GM23338 (cell line): ENCODE results near the gene GPRC5C. TPM values are rescaled to one million over a fixed set of nuclear protein-coding genes. Genes with fewer than 3 reads are reported as not detected.

Source experiments
- ATAC-seq: fragments of 200-7000 bp; cut with Tn5 transposase; 3 replicates; pipeline ENCODE4 v1.9.1; 2020
- DNase-seq: peaks from one replicate; pipeline ENCODE4 v3.0.0-alpha.2; 2015; ENCODE audit warnings: low spot score
- H2AFZ ChIP-seq: fragments of 200-600 bp; sonication (generic); 2 replicates; pipeline ENCODE4 v1.8.0; 2016; ENCODE audit warnings: antibody characterized with exemption, mild to moderate bottlenecking, moderate library complexity
- H3F3A ChIP-seq: fragments of 200-600 bp; sonication (generic); replicated peaks from 2 replicates; pipeline ENCODE4 v1.8.0; 2017; ENCODE audit warnings: antibody characterized with exemption, mixed run types, low read depth
- H3K27ac ChIP-seq: fragments of 200-600 bp; sonication (generic); 2 replicates; pipeline ENCODE4 v1.6.1; 2016; ENCODE audit warnings: low read depth
- H3K27me3 ChIP-seq: fragments of 200-600 bp; sonication (generic); 2 replicates; pipeline ENCODE4 v1.8.0; 2016; ENCODE audit warnings: mild to moderate bottlenecking, mixed run types, moderate library complexity; ENCODE audit not compliant: insufficient read depth
- H3K36me3 ChIP-seq: fragments of 200-600 bp; sonication (generic); 2 replicates; pipeline ENCODE4 v1.8.0; 2016; ENCODE audit warnings: mild to moderate bottlenecking; ENCODE audit not compliant: insufficient read depth
- H3K4me1 ChIP-seq: fragments of 200-600 bp; sonication (generic); 2 replicates; pipeline ENCODE4 v1.8.0; 2016; ENCODE audit warnings: mild to moderate bottlenecking, moderate library complexity; ENCODE audit not compliant: insufficient read depth
- H3K4me2 ChIP-seq: fragments of 200-600 bp; sonication (generic); 2 replicates; pipeline ENCODE4 v1.7.1; 2017; ENCODE audit warnings: mixed run types
- H3K4me3 ChIP-seq: fragments of 200-600 bp; sonication (generic); 2 replicates; pipeline ENCODE4 v1.6.1; 2016; ENCODE audit warnings: mixed run types
- H3K79me2 ChIP-seq: fragments of 200-600 bp; sonication (generic); replicated peaks from 2 replicates; pipeline ENCODE4 v1.8.0; 2017; ENCODE audit warnings: mild to moderate bottlenecking; ENCODE audit not compliant: insufficient read depth
- H3K9me2 ChIP-seq: fragments of 200-600 bp; sonication (generic); 2 replicates; pipeline ENCODE4 v1.8.0; 2017; ENCODE audit not compliant: insufficient read depth
- H4K20me1 ChIP-seq: fragments of 200-600 bp; sonication (generic); replicated peaks from 2 replicates; pipeline ENCODE4 v1.8.0; 2017; ENCODE audit warnings: mild to moderate bottlenecking; ENCODE audit not compliant: insufficient read depth
- H3K27ac Mint-ChIP-seq: 2 replicates; pipeline ENCODE4 v1.8.0; 2020; ENCODE audit warnings: inconsistent platforms, mild to moderate bottlenecking, moderate library complexity, mixed read lengths
- H3K27me3 Mint-ChIP-seq: 3 replicates; pipeline ENCODE4 v1.8.0; 2022; ENCODE audit warnings: low read depth, mild to moderate bottlenecking, moderate library complexity, mixed read lengths, inconsistent platforms; ENCODE audit not compliant: insufficient read depth, poor library complexity
- H3K36me3 Mint-ChIP-seq: 3 replicates; pipeline ENCODE4 v1.8.0; 2021; ENCODE audit warnings: low read depth, mild to moderate bottlenecking, inconsistent platforms, moderate library complexity, mixed read lengths
- H3K4me1 Mint-ChIP-seq: 3 replicates; pipeline ENCODE4 v1.8.0; 2020; ENCODE audit warnings: mild to moderate bottlenecking, inconsistent platforms, mixed read lengths
- H3K4me3 Mint-ChIP-seq: 3 replicates; pipeline ENCODE4 v1.8.0; 2021; ENCODE audit warnings: moderate library complexity, mild to moderate bottlenecking, inconsistent platforms, mixed read lengths
- H3K9me3 Mint-ChIP-seq: 3 replicates; pipeline ENCODE4 v1.8.0; 2020; ENCODE audit warnings: moderate library complexity, mild to moderate bottlenecking, inconsistent platforms, mixed read lengths
- CREB1 ChIP-seq: fragments of 250-450 bp; sonication (Bioruptor Pico); IDR thresholded peaks from 2 replicates; pipeline ENCODE4 v1.5.0; 2020; ENCODE audit warnings: low read depth, mild to moderate bottlenecking, moderate library complexity
- EZH2 ChIP-seq: fragments of 200-600 bp; sonication (generic); IDR thresholded peaks from one replicate; pipeline ENCODE4 v1.8.0; 2017; ENCODE audit warnings: antibody characterized with exemption, mild to moderate bottlenecking, low read depth; ENCODE audit not compliant: unreplicated experiment
- EZH2phosphoT487 ChIP-seq: fragments of 200-600 bp; sonication (generic); IDR thresholded peaks from one replicate; pipeline ENCODE4 v1.8.1; 2018; ENCODE audit warnings: antibody characterized with exemption; ENCODE audit not compliant: unreplicated experiment
- JUNB ChIP-seq: IDR thresholded peaks from one replicate; pipeline ENCODE4 v1.6.1; 2016; ENCODE audit warnings: antibody characterized with exemption; ENCODE audit not compliant: unreplicated experiment
- NANOG ChIP-seq: IDR thresholded peaks from 2 replicates; pipeline ENCODE4 v1.6.1; 2016; ENCODE audit warnings: antibody characterized with exemption, borderline replicate concordance
- POLR2AphosphoS5 ChIP-seq: IDR thresholded peaks from 2 replicates; pipeline ENCODE4 v1.6.1; 2016; ENCODE audit warnings: antibody characterized with exemption, low read depth
- ZNF114 ChIP-seq: fragments of 250-450 bp; sonication (Bioruptor Pico); IDR thresholded peaks from 2 replicates; pipeline ENCODE4 v1.5.0; 2020; ENCODE audit warnings: mild to moderate bottlenecking, moderate library complexity
- ZNF331 ChIP-seq: fragments of 250-450 bp; sonication (Bioruptor Pico); IDR thresholded peaks from 2 replicates; pipeline ENCODE4 v1.5.0; 2020; ENCODE audit warnings: low read depth, mild to moderate bottlenecking, moderate library complexity
- polyA plus RNA-seq: library from polyadenylated mRNA; unstranded; fragments of >200 nt; fragmentation: Nextera tagmentation; extraction: Ambion mirVana; gene quantifications from 2 replicates; pipeline ENCODE4 v1.2.1, GENCODE V29; 2016
- total RNA-seq: library from RNA; depleted of rRNA; stranded (reverse); fragments of >200 nt; shearing (Covaris generic); gene quantifications from 2 replicates; pipeline ENCODE4 v1.2.3, GENCODE V29; 2014
- TF ChIP-seq, protein P1 (sequence below): IDR thresholded peaks from one replicate; pipeline ENCODE4 v1.6.1; 2018; ENCODE audit warnings: antibody characterized with exemption; ENCODE audit not compliant: unreplicated experiment
- TF ChIP-seq, protein P2 (sequence below): IDR thresholded peaks from 2 replicates; pipeline ENCODE4 v1.6.1; 2016; ENCODE audit warnings: antibody characterized with exemption
- TF ChIP-seq, protein P3 (sequence below), 2 experiments: fragments of 200-600 bp in 1 of 2; sonication (generic) in 1 of 2; conservative IDR thresholded peaks; 2 replicates each; pipeline versions ENCODE4 v1.5.1 to v1.6.1; 2016 to 2017; ENCODE audit warnings: antibody characterized with exemption in 2 of 2, low read depth in 2 of 2, mild to moderate bottlenecking in 2 of 2, moderate library complexity in 1 of 2

Gene GPRC5C
- total and polyA plus RNA-seq, 2 experiments from 2014 or later, result 9.0 to 22.4 TPM

DNA sequence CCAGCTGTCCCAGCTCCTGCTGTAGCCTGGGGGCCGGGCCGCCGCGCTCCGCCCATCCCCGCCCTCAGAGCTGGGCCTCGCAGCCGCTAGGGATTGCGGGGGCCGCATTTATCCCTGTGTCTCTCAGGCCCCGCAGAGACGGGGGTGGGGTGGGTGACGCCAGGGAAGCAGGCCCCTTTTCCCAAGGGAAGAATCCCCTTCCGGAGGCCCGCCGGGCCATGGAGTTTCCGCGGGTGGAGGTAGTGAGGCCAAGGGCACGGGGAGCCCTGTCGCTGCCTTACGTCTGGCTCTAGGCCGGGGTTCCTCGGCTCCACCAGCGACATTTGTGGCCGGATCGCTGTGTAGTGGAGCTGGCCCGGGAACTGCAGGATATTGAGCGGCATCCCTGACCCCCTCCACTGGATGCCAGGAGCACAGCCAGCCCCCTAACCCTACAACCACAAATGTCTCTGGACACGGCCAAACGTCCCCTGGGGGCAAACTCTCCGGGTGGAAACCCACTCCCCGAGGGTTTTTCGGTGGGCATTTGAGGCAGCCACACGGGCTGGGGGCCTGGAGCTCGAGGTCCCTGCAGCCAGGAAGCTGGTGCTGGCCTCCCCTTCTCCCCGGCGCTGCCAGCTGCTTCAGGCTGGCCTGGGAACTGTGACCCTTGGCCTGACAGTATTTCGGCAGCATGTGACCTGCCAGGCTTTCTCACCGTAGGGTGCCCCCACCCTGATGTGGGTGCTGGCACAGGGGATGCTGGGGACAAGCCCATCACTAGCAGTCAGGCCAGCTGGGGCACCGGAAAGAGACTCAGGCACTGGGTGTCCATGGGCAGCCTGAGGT, 22.5 kb downstream of the GPRC5C start:
- Histone ChIP-seq H3K4me2 (peak overlapping the region; percentile 95), H3K27me3 (peaks cover 28% of the 10 kb centered on the region), H3K4me3 (peak overlapping the region; percentile 66), H3K79me2 (no peaks in the 10 kb centered on the region), H3K4me1 (peaks cover 18% of the 10 kb centered on the region), H3K36me3 (no peaks in the 10 kb centered on the region), H2AFZ (peak overlapping the region; percentile 78), H3F3A (no peaks in the 10 kb centered on the region; the same call in 1 of the 2 replicates), H3K9me2 (no peaks in the 10 kb centered on the region), H3K27ac (no peak overlapping the region), H4K20me1 (no peaks in the 10 kb centered on the region)
- no peak for TF ChIP-seq CREB1 (CRISPR knock-in tag)
- TF ChIP-seq, protein P1, sequence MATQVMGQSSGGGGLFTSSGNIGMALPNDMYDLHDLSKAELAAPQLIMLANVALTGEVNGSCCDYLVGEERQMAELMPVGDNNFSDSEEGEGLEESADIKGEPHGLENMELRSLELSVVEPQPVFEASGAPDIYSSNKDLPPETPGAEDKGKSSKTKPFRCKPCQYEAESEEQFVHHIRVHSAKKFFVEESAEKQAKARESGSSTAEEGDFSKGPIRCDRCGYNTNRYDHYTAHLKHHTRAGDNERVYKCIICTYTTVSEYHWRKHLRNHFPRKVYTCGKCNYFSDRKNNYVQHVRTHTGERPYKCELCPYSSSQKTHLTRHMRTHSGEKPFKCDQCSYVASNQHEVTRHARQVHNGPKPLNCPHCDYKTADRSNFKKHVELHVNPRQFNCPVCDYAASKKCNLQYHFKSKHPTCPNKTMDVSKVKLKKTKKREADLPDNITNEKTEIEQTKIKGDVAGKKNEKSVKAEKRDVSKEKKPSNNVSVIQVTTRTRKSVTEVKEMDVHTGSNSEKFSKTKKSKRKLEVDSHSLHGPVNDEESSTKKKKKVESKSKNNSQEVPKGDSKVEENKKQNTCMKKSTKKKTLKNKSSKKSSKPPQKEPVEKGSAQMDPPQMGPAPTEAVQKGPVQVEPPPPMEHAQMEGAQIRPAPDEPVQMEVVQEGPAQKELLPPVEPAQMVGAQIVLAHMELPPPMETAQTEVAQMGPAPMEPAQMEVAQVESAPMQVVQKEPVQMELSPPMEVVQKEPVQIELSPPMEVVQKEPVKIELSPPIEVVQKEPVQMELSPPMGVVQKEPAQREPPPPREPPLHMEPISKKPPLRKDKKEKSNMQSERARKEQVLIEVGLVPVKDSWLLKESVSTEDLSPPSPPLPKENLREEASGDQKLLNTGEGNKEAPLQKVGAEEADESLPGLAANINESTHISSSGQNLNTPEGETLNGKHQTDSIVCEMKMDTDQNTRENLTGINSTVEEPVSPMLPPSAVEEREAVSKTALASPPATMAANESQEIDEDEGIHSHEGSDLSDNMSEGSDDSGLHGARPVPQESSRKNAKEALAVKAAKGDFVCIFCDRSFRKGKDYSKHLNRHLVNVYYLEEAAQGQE, result no peak
- peak; percentile 63 for TF ChIP-seq POLR2AphosphoS5
- no peak for TF ChIP-seq ZNF331 (CRISPR knock-in tag)
- no peak for TF ChIP-seq NANOG
- TF ChIP-seq EZH2, result no peak
- TF ChIP-seq, protein P2, sequence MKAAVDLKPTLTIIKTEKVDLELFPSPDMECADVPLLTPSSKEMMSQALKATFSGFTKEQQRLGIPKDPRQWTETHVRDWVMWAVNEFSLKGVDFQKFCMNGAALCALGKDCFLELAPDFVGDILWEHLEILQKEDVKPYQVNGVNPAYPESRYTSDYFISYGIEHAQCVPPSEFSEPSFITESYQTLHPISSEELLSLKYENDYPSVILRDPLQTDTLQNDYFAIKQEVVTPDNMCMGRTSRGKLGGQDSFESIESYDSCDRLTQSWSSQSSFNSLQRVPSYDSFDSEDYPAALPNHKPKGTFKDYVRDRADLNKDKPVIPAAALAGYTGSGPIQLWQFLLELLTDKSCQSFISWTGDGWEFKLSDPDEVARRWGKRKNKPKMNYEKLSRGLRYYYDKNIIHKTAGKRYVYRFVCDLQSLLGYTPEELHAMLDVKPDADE, result no peak
- TF ChIP-seq ZNF114, result no peak
- peak overlapping the region; percentile 66; the same call in 2 of the 3 replicates for H3K4me3 Mint-ChIP-seq
- peak; percentile 81 for ATAC-seq
- peaks cover 45% of the 10 kb centered on the region for H3K4me1 Mint-ChIP-seq
- peak; percentile 92 for DNase-seq
- H3K27me3 Mint-ChIP-seq, result peaks cover 31% of the 10 kb centered on the region
- no peaks in the 10 kb centered on the region for H3K9me3 Mint-ChIP-seq
- H3K27ac Mint-ChIP-seq, result no peak overlapping the region
- H3K36me3 Mint-ChIP-seq, result no peaks in the 10 kb centered on the region

DNA sequence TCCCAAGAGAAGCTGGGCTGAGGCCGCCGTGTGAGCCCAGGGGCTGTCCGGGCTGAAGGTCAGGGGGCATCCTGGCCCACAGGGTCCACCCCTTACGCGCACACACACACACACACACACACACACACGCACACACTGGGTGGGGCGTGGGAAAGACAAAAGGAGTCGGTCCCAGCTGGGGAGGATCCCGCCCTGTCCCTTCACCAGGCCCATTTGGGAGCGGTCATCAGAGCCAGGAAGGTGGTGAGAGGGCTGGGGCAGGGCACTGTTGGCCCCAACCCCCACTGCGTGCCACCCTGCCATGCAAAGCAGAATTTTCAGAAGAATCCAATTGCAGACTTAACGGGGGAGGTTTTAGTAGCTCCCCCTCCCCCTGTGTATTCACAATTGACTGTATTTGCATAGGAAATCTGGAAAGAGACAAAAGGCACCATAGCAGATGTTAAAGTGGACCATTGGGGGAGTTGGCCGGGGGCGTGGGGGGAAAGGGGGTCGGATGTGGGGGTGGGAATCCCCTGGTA, 23.2 kb downstream of the GPRC5C start:
- DNase-seq (peak; percentile 44), ATAC-seq (peak; percentile 1; the same call in 2 of the 3 replicates)
- Histone ChIP-seq H3K4me2 (peak overlapping the region; percentile 95), H2AFZ (peak overlapping the region; percentile 78), H3F3A (no peaks in the 10 kb centered on the region; the same call in 1 of the 2 replicates), H3K27ac (no peak overlapping the region), H3K4me3 (peak overlapping the region; percentile 66), H3K36me3 (no peaks in the 10 kb centered on the region), H4K20me1 (no peaks in the 10 kb centered on the region), H3K9me2 (no peaks in the 10 kb centered on the region), H3K27me3 (peaks cover 28% of the 10 kb centered on the region), H3K4me1 (peaks cover 18% of the 10 kb centered on the region), H3K79me2 (no peaks in the 10 kb centered on the region)
- H3K27me3 Mint-ChIP-seq, result peaks cover 31% of the 10 kb centered on the region
- H3K4me1 Mint-ChIP-seq, result peaks cover 45% of the 10 kb centered on the region
- no peak overlapping the region for H3K27ac Mint-ChIP-seq
- no peaks in the 10 kb centered on the region for H3K9me3 Mint-ChIP-seq
- H3K36me3 Mint-ChIP-seq, result no peaks in the 10 kb centered on the region
- peak overlapping the region; percentile 66; the same call in 2 of the 3 replicates for H3K4me3 Mint-ChIP-seq
- TF ChIP-seq NANOG (no peak), CREB1 (CRISPR knock-in tag) (no peak), ZNF331 (CRISPR knock-in tag) (no peak), JUNB (no peak), EZH2phosphoT487 (no peak), ZNF114 (no peak)
- TF ChIP-seq, protein P3, sequence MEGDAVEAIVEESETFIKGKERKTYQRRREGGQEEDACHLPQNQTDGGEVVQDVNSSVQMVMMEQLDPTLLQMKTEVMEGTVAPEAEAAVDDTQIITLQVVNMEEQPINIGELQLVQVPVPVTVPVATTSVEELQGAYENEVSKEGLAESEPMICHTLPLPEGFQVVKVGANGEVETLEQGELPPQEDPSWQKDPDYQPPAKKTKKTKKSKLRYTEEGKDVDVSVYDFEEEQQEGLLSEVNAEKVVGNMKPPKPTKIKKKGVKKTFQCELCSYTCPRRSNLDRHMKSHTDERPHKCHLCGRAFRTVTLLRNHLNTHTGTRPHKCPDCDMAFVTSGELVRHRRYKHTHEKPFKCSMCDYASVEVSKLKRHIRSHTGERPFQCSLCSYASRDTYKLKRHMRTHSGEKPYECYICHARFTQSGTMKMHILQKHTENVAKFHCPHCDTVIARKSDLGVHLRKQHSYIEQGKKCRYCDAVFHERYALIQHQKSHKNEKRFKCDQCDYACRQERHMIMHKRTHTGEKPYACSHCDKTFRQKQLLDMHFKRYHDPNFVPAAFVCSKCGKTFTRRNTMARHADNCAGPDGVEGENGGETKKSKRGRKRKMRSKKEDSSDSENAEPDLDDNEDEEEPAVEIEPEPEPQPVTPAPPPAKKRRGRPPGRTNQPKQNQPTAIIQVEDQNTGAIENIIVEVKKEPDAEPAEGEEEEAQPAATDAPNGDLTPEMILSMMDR (conservative IDR thresholded peaks at IDR 0.05; ENCODE audit: low read depth in 2 of 2), result no peak
- TF ChIP-seq, protein P2, result no peak
